CD1c-positive myeloid dendritic cell (primary cell): ENCODE data around the gene HNRNPU.

Experiments
- DNase-seq: peaks from one replicate; pipeline ENCODE4 v3.0.0-alpha.2; 2016; ENCODE audit errors: extremely low spot score

HNRNPU gene

GRCh38 chr1:244862699-244863490 is 1.4 kb downstream of the HNRNPU start:
- peak; percentile 98 for DNase-seq

DNA sequence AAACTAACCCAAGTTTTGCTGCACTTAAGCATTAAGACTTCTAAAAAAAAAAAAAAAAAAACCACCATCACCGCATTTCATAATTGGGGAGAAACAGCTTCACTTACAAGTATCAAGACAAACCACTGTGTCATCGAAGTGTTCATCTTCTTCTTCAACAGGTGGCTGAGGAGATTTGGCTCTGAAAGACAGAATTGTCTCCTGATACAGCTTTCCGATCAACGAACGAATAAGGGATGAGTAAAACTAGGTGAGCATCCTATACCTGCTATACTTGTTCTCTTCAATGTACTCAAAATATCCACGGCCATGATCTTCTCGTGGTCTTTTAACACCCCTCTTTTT is 2.0 kb downstream of the HNRNPU start:
- DNase-seq = peak; percentile 41

DNA sequence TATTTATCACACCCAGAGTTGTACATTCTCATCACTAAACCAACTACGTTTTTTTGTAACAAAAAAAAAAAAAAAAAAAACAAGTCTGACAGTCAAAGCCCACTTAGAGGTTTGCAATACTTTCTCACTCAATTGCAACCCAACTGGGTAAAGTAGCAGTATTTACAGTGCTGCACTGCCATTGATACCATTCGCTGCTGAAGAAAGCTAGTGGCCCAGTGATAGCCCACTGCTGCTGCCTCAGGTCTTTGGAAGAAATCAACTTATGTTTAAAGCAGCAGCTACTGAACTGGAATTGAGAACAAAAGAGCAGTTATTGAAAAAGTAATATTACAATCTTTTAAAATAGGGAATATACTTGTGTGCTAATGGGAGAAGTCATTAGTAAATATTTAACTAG is 2.7 kb downstream of the HNRNPU start:
- DNase-seq = no peak

GRCh38 chr1:244860914-244861610 is 3.3 kb downstream of the HNRNPU start:
- DNase-seq = no peak

GRCh38 chr1:244860078-244860477 is 4.3 kb downstream of the HNRNPU start:
- DNase-seq = no peak

DNA sequence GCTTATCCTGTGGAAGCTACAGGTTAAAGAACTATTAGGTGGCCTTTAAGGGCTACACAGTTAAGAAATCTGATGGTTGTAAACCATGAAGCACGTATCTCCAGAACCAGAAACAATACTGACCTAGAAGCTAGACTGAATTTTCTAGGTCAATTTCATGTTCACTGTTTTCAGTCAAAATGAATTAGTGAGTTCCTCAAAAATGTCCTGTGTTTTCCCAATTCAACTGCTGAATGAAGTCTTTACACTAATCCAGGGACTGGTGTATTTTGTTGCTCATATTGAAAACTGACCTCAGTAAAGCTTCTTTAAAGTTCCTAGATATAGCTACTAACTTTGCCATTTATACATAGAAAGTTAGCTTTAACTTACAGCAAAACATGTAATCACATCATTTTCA is 6.0 kb downstream of the HNRNPU start:
- DNase-seq = no peak

GRCh38 chr1:244857761-244858160 is 6.6 kb downstream of the HNRNPU start:
- DNase-seq = no peak

DNA sequence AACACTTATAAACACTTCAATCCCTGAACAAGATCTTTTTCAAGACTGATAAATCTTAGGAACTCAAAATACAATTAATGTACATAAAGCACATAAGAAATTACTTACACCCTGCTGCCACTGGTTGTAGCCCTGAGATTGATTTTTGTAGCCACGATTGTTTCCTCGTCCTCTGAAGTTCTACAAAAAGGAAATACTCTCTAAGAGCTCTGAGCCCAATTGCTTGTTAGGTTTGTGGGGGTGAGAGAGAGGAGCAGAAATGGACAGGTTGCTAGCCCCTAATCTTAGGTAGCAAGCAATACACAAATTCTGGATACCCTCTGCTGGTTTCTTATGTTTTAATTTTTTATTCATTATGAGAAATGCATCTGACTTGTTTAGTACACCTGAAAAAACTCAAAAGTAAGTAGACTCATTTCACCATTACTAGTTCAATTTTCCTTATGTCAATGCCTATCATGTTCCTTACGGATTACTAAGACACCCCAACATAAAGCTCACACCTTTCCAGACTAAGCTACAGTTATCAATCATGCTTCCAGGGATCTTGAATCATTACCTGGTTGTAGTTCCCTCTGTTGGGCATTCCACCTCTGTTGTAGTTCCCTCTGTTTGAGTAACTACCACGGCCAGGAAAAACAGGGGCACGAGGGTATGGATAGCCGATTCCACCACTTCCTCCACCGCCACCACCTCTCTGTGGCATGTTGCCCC is 9.3 kb downstream of the HNRNPU start:
- no peak for DNase-seq

- peak; percentile 59 for DNase-seq
Observed at GRCh38 chr1:244854166-244854565, 10.2 kb downstream of the HNRNPU start.

- no peak for DNase-seq
Observed at GRCh38 chr1:244852694-244853093, 11.6 kb downstream of the HNRNPU start.

DNA sequence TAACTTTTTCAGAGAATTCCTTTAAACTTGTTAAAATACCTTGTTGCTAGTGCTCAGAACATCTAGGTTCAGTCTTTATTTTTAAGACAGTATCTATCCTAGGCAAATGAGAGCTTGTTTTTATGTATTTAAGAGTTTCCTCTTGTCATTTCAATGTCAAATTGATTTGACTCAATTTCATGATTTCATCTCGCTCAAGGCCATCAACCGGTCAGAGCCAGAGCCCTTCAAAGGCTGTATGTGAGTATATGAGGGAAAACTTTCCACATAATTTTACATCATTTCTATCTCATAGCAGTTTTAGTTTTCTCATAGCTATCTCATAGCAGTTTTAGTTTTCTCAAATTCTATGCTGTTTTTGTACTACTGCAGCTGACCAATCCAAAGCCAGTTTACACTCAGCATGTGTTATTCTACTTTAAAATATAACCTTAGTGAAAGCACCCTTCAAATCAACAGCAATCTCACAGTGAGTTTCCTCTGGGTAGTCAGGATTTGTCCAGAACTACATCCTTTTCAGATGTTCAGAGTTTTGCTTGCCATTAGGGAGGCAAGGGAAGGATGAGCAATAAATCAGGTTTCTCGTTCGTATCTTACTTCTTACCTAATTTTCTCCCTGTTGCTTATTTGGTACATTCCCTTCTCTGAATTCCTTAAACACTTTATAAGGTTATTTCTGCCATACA is 12.7 kb downstream of the HNRNPU start:
- DNase-seq = no peak

DNA sequence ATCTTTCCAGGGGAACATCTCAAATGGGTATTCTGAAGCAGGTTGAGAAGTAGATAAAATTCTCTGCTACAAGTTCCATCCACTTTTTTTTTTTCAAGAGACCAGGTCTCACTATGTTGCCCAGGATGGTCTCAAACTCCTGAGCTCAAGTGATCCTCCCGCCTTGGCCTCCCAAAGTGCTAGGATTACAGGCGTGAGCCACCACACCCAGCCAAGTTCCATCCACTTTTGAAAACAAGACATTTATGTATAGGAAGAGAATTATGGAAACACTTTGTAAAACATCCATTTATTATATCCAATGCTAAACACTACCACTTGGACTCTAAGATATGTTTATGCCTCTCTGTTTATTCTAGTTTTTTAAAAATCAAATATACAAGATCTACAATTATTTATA is 13.4 kb downstream of the HNRNPU start:
- DNase-seq = no peak

DNA sequence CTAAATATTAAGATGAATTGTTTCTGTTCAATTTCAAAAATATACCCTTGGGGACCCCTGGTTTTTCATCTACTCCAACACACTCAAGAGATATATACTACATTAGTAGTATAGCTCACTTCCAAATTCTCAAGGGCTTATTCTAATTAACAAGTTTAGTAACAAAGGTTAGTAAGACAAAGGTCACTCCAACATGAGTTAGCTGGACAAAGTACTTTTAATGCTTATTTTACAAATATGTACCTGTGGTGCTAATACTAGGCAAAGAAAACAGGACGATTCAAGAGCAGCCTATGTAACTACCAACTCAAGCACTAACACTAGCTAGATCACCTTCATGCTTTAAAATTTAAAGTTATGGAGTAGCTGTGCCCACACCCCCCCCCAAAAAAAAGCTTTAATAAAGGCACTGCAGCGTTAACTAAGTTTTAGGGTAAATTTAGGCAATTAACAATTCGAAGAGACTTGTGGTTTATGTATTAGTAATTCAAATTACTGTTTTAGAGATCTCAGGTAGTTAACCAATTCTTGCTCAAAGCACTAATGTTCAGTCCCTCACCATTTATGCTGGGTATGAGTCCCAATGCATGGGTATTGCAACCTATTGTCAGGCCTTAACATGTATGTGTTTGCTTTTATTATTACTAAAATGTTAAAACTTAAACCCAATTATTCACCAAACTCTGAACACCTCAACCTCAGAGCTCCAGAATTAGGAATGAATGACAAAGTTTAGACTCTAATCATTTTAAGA is 14.1 kb downstream of the HNRNPU start:
- no peak for DNase-seq

- DNase-seq = no peak
Observed at GRCh38 chr1:244849189-244849866, 15.0 kb downstream of the HNRNPU start.

- no peak for DNase-seq
Observed at GRCh38 chr1:244846653-244847052, 17.7 kb downstream of the HNRNPU start.

DNA sequence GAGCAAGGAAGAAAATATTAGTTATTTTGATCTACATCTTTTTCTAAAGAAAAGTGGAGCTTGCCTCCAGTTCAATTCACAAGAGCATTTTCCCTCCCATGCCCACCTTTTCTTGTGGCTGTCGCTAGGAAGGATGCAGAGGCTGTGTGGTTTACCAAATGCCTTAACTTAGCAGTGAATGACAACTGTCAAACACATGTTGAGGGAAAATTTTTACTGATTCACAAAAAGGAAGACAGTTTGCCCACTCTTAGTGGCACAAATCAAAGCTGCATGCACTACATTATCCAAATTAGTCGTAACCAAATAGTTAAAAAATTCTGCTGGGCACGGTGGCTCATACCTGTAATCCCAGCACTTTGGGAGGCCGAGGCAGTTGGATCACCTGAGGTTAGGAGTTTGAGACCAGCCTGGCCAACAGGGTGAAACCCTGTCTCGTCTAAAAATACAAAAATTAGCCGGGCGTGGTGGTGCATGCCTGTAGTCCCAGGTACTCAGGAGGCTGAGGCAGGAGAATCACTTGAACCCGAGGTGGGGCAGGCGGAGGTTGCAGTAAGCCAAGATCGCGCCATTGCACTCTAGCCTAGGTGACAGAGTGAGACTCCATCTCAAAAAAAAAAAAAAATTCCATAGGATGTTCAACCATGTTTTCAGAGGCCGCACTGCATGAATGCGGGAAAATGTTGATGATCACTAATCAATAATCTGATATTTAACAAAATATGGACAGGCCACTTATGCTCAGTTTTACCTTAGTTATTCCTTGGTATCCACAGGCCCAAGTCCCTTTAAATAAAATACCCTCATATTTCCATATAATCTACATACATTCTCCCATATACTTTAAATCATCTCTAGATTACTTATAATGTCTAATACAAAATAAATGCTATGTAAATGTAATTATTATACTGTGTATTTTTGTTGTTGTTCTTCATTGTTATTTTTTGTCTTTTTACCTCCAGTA is 19.9 kb downstream of the HNRNPU start:
- no peak for DNase-seq

DNA sequence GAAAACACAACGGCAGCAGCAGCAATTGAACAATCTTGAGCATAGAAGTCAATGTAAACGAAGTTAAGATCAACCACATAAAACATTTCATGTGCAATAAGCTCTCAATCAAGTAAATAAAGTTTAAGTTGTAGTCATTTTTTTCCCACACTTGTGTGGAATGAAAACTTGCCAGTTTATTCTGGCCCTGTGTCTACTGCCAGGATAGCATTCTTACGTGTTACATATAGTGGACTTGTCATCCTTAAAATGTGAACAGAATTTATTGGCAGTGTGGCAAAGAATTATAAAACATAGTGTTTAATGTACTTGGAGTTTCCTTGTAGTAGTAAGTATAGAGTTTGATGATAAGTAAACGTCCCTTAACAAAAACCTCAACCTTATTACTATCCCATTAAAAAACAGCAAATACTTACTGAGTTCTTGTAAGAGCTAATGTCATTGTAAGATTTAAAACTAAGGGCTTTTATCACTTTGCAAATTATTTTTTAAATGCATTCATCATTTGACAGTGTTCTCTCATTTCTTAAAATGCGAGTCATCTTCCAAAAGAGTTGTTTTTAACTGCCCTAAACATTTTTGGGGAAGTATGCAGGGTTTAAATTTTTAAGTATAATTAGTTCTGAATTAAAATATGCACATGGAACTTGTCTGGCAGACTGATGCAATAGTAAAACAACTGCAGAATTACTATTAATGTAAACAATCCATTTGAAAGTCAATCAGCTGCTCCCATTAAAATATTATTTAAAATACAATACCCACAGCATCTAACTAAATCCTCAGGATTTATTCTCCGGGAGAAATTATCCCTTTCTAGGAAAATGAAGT is 21.0 kb downstream of the HNRNPU start:
- no peak for DNase-seq

- no peak for DNase-seq
Observed at GRCh38 chr1:244841273-244841927, 22.9 kb downstream of the HNRNPU start.
